AG08395 (cell line): ENCODE data around the gene ABCC1.
"Not testable (repeated sequence)": the region's sequence is repeated elsewhere in the genome, so short reads cannot be mapped to it uniquely, and the experiment has no call there.

Experiments
- DNase-seq: peaks from one replicate; pipeline ENCODE4 v3.0.0; 2012; ENCODE audit warnings: mixed read lengths, low spot score

Gene ABCC1

GRCh38 chr16:16083421-16084156 lies 134.2 kb downstream of the ABCC1 start:
- no peak for DNase-seq

GRCh38 chr16:16084874-16085273 lies 135.5 kb downstream of the ABCC1 start:
- no peak for DNase-seq

- DNase-seq: no peak
Observed at GRCh38 chr16:16086653-16087446, 137.4 kb downstream of the ABCC1 start.

- DNase-seq: no peak
Observed at GRCh38 chr16:16090238-16090637, 140.8 kb downstream of the ABCC1 start.

- DNase-seq: no peak
Observed at GRCh38 chr16:16092925-16093627, 143.7 kb downstream of the ABCC1 start.

DNA sequence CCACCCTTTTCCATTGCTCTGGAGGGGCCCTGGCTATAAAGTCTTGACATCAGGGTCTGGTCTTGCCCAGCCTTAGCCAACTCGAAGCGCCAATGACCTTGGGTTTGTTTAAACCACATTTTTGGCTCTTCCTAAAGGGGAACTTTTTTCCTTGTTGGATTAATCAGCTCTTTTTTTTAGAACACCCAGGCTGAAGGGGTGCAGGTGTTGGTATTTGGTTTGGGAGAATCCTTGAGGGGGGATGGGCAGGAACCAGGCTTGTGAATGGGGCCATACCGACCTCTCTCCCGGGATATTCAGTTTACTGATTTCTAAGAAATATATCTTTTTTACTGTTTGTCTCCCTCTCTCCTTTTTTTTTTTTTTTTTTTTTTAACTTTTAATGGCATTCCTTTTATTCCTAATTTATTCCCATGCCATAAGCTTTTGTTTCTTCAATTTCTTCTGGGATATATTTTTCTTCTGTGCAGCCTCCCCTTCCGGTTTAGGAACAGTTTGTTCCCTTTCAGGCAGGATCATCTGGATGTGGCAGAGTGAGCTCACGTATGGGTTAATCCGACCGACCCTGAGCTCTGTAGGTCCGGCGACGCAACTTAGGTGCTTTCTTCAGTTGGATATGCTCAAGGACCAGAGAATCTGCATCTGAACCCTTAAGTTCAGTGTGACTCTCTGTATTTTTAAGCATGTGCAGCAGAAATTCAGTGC lies 144.4 kb downstream of the ABCC1 start:
- no peak for DNase-seq

GRCh38 chr16:16095646-16096045 lies 146.2 kb downstream of the ABCC1 start:
- DNase-seq: no peak

DNA sequence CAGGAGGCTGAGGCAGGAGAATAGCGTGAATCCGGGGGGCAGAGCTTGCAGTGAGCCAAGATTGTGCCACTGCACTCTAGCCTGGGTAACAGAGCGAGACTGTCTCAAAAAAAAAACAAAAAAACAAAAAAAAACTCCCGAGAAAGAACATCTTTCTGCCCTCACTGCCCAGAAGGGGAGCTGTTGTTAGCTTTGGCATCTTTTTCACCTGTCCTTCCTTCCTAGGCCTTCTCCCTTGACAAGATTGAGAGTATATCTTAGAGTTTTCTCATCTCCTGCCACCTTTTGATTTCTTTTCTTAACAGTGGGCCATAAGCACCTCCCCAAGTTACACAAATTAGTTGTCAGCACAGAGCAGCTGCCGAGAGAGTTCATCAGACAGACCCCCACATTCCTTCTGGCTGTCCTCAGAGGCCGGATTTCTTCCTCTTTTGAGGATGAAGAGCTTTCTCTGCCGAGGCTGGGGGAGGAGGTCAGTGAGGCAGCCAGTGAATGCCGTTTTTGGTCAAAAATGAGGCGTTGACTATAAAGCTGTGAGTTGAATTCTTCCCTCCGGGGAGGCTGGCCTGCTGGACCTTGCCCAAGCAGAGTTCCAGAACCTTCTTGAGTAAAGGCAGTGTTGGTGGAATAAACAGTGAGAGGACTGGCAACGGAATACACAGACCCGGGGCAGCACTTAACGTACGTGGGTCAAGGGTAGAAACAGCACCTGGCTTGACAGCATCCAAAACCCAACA lies 146.9 kb downstream of the ABCC1 start:
- peak; percentile 31 for DNase-seq

GRCh38 chr16:16096858-16097213 lies 147.4 kb downstream of the ABCC1 start:
- DNase-seq: no peak

DNA sequence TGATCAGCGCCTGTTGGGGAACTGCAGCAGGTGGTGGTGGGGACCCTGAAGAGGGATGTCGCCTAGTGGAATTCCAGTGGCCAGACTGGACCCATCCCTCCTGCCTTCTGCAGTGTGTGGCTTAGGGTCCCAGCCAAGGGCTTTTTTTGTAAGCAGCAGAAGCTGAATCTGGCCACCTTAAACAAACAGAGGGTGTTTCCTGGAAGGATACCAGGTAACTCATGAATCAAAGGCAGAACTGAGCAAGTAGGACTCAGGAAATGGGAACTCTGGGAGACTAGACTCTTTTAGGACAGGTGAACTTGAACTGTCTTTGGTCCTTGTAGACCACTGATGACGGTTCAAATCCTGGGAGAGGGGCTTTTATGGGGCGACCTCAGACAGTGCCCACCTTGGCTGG lies 149.9 kb downstream of the ABCC1 start:
- DNase-seq: no peak

DNA sequence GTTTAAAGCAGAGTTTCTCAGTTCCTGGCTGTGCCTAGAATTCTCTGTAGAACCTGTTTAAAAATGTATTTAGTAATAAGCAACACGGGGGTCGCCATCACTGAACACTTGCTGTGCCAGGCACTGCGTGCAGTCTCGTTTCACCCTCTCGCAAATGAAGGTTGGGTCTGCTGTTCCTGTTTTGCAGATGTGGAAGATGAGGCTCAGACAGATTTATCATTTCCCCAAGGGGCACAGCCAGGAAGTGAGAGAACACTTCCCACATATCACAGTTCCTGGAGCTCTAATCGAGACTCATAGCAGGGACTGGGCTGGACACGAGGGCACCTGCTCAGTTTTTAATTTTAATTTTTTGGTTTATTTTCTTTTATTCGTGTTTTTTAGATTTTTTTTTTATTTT lies 151.2 kb downstream of the ABCC1 start:
- DNase-seq: no peak

DNA sequence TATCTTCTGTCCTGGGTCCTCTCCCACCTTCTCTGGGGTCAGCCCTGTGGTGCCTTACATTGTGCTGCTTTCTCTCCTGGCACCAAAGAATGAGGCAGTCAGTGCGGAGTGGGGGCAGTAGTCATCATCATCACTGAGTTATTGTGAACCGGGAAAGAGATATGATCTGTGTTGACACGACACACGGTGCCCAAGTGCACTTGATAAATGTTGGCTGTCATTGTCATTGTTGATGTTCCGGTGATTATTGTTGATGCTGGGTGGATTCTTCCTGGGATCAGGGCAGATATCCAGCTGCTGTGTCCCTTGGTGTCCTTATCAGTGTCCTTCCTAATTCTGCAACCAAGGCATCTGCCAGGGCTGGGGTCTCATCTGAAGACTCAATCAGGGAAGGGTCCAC lies 152.2 kb downstream of the ABCC1 start:
- DNase-seq: no peak

GRCh38 chr16:16102738-16103137 lies 153.3 kb downstream of the ABCC1 start:
- no peak for DNase-seq

GRCh38 chr16:16104132-16104803 lies 154.9 kb downstream of the ABCC1 start:
- DNase-seq: not testable (repeated sequence)

DNA sequence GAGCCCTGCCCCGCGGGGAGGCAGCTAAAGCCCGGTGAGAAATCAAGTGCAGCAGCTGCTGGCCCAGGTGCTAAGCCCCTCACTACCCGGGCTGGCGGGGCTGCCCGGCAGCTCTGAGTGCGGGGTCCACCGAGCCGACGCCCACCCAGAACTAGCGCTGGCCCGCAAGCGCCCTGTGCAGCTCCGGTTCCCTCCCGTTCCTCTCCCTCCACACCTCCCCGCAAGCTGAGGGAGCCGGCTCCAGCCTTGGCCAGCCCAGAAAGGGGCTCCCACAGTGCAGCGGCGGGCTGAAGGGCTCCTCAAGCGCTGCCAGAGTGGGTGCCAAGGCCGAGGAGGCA lies 155.4 kb downstream of the ABCC1 start:
- DNase-seq: not testable (repeated sequence)

- no peak for DNase-seq
Observed at GRCh38 chr16:16105646-16106045, 156.2 kb downstream of the ABCC1 start.

DNA sequence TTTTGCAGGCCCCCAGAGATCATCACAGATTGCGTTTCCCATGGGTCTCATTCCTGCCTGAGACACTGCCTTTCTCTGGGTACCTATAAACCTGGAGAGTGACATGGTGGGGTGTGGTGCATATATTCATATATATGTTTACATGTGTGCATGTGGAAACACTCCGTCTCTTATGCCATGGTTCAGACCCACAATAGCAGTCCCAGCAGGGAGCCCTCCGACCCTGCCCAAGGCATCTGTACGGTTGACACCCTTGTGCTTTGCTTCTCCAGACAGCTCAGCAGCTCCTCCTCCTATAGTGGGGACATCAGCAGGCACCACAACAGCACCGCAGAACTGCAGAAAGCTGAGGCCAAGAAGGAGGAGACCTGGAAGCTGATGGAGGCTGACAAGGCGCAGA lies 157.1 kb downstream of the ABCC1 start:
- DNase-seq: no peak

- DNase-seq: no peak
Observed at GRCh38 chr16:16107839-16108238, 158.4 kb downstream of the ABCC1 start.

DNA sequence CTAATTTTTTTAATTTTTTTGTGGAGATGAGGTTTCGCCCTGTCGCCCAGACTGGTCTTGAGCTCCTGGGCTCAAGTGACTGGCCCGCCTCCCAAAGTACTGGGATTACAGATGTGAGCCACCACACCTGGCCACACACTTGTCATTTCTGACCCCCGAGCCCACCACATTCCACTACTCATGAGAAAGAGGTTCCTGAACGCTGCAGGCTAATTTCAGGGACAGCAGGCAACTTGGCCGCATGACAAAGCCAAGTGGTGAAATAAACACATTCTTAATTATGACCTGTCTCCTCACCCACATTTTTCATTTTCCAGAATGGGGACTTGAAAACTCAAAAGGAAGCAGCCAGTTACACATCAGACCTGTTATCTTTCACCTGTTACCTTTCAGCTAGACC lies 159.3 kb downstream of the ABCC1 start:
- no peak for DNase-seq

DNA sequence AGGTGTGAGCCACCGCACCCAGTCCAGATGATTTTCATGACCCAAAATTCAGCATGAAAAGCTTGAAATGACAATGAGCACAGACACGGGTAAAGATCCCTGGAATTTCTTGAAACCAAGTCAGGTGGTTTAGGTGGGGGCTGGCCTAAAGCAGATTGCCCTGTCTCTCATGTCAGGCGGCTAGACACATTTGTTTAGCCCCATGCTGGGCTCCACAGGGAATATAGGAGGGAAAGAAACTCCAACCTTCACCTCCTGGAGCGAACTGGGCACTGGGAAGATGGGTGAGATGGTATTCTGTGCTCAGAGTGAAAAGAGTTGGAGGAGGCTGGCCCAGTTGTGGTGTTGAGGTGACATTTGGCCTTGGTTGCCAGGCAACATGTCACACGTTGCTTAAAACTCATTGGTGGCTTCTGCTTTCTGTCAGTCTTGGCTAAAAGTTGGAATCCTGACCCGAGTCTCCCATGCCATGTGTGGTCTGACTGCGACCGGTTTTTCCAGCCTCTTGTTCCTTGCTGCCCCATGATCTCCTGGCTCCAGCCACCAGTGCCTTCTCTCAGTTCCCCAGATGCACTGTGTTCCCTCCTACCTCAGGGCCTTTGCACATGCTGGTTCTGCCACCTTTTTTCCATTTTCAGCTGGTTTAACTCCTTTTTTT lies 160.2 kb downstream of the ABCC1 start:
- DNase-seq: no peak

DNA sequence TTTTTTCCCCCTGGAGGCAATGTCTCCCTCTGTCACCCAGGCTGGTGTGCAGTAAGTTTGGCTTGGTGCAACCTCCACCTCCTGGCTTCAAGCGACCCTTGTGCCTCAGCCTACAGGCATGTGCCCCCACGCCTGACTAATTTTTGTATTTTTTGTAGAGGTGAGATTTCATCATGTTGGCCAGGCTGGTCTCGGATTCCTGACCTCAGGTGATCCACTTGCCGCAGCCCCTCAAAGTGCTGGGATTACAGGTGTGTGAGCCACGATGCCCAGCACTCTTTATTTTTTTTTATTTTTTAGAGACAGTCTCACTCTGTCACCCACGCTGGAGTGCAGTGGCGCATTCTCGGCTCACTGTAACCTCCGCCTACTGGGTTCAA lies 160.7 kb downstream of the ABCC1 start:
- DNase-seq: no peak
